ENCODE results near the gene SUDS3. TPM values are rescaled to one million over a fixed set of nuclear protein-coding genes. Genes with fewer than 3 reads are reported as not detected.

SUDS3 gene
- polyA plus RNA-seq (2013, experiment 1 of 2), result 26.4 TPM
- polyA plus RNA-seq (2013, experiment 2 of 2), result 26.5 TPM

DNA sequence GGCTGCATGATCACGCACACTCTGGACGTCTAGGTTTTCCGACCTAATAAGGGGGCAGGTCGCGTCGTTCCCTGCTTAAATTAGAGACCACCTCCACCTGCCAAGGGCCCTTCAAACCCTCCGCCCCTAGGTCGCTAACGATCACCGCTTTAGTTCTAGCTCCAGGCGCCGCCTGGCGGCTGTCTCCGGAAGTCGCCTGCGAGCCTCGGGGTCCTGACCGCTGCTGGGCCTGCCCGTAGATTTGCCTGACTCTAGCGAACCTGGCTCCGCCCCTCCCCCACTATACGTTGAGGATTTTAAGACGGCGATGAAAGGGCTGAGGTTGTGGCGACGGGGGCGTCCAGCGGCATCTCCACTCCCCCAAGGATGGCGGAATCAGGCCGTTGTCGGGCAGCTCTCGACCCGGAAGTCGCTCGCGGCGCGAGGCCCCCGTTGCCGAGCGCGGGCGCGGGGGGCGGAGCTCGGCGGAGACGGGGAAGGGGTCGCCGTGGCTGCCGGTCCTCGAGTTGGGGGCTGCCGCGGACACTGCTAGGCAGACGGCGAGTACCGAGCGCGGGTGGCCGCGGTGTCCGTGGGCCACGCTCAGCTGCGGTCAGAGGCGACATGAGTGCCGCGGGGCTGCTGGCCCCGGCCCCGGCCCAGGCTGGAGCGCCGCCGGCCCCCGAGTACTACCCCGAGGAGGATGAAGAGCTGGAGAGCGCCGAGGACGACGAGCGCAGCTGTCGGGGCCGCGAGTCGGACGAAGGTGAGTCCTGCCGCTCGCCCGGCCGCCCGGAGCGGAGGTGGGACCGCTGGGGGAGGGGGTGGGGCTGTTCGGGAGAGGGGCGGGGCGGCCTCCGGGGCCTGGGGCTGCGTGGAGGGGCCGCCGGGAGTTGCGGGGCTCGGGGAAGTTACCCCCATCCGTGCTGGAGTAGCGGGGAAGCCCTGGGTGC lies at the start of gene SUDS3:
TSS of gene SUDS3 (plus strand) at position 467 of the 932 bp plus-strand sequence. CDS start at position 604, 137 bp downstream.
- Histone ChIP-seq H3K79me1 (ENCODE audit: low read length) (peaks cover 8% of the 10 kb centered on the region), H3K36me3 (ENCODE audit: control insufficient read depth, insufficient read depth, low read length) (no peaks in the 10 kb centered on the region), H3K9ac (ENCODE audit: low read length) (peak within 1 kb of the TSS; percentile 89), H2AK5ac (ENCODE audit: low read length) (no peak within 1 kb of the TSS), H3K18ac (ENCODE audit: low read length) (peak within 1 kb of the TSS; percentile 36), H3K79me2 (ENCODE audit: control insufficient read depth, insufficient read depth, low read length) (peaks cover 14% of the 10 kb centered on the region), H2BK5ac (ENCODE audit: low read length) (no peak within 1 kb of the TSS), H3K56ac (ENCODE audit: low read length) (peak within 1 kb of the TSS; percentile 96), H3K4me2 (ENCODE audit: low read length) (peak within 1 kb of the TSS; percentile 70), H4K5ac (ENCODE audit: low read length) (no peak within 1 kb of the TSS), H2BK15ac (replicated peaks; ENCODE audit: low read depth) (no peak within 1 kb of the TSS), H3K23ac (ENCODE audit: low read length) (no peak within 1 kb of the TSS), H3K4me1 (ENCODE audit: control insufficient read depth, low read depth, low read length) (no peaks in the 10 kb centered on the region), H3K27me3 (ENCODE audit: insufficient read depth, low read length, poor library complexity) (no peaks in the 10 kb centered on the region), H3K4me3 (ENCODE audit: low read length) (peak within 1 kb of the TSS; percentile 79), H3K27ac (ENCODE audit: low read depth, low read length) (peak within 1 kb of the TSS; percentile 9), H3K4ac (ENCODE audit: low read depth, low read length) (no peak within 1 kb of the TSS), H4K8ac (ENCODE audit: low read depth, low read length) (no peak within 1 kb of the TSS), H2BK120ac (ENCODE audit: low read depth, low read length) (no peak within 1 kb of the TSS)
- WGBS (ENCODE audit: extremely low coverage, insufficient coverage, low lambda C conversion rate), result no CpG with 5 or more reads among the region's 102 CpGs
- peak; percentile 86 for DNase-seq

DNA sequence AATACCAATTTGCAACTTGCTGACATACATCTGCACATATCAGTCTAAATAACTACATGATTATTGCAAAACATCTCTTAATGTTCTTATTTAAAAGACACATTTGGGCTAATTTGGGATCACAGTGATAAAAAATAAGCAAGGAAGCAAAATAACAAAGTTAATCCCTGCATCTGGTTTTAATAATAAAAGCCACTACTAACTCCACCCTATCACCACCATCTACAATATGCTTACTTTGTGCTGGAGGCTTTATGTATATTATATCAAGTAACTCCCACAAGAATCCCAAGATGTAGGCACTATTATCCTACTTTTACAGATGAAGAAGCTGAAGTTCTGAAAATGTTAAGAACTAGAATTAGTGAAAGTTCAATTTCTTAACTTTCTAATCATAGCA lies 49.4 kb upstream of the SUDS3 start:
- no peaks in the 10 kb centered on the region for H3K79me2 ChIP-seq (ENCODE audit: control insufficient read depth, insufficient read depth, low read length)
- H2AK5ac ChIP-seq (ENCODE audit: low read length), result no peak overlapping the region
- H2BK120ac ChIP-seq (ENCODE audit: low read depth, low read length), result no peak overlapping the region
- no peak overlapping the region for H4K5ac ChIP-seq (ENCODE audit: low read length)
- no peak overlapping the region for H3K4me2 ChIP-seq (ENCODE audit: low read length)
- no peaks in the 10 kb centered on the region for H3K79me1 ChIP-seq (ENCODE audit: low read length)
- H3K27ac ChIP-seq (ENCODE audit: low read depth, low read length), result no peak overlapping the region
- H3K4me3 ChIP-seq (ENCODE audit: low read length), result no peak overlapping the region
- no peak overlapping the region for H2BK5ac ChIP-seq (ENCODE audit: low read length)
- no peak overlapping the region for H2BK15ac ChIP-seq (replicated peaks; ENCODE audit: low read depth)
- H3K27me3 ChIP-seq (ENCODE audit: insufficient read depth, low read length, poor library complexity), result no peaks in the 10 kb centered on the region
- no peak overlapping the region for H3K18ac ChIP-seq (ENCODE audit: low read length)
- no peaks in the 10 kb centered on the region for H3K4me1 ChIP-seq (ENCODE audit: control insufficient read depth, low read depth, low read length)
- no peak for DNase-seq
- H3K9ac ChIP-seq (ENCODE audit: low read length), result no peak overlapping the region
- no peak overlapping the region for H4K8ac ChIP-seq (ENCODE audit: low read depth, low read length)
- no peak overlapping the region for H3K4ac ChIP-seq (ENCODE audit: low read depth, low read length)
- no peak overlapping the region for H3K23ac ChIP-seq (ENCODE audit: low read length)
- no peaks in the 10 kb centered on the region for H3K36me3 ChIP-seq (ENCODE audit: control insufficient read depth, insufficient read depth, low read length)
- H3K56ac ChIP-seq (ENCODE audit: low read length), result no peak overlapping the region

DNA sequence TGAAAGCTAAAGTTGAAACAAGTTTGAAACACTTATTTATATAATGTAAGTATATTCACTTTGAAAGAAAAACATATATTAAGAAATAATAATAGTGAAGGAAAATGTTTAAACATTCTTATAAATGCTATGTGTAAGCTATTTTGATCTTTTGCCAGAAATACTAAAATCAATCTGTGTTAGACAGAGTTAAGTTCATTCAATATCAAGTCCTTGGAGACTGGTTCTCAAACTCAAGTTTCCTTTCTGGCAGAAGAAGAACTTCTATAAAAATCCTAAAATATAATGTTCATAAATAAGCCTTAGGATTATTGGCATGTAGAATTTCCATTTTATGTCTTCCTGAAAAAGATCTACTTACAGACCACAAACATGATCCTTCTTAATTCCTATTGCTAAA lies 49.0 kb upstream of the SUDS3 start:
- Histone ChIP-seq H2BK120ac (ENCODE audit: low read depth, low read length) (no peak overlapping the region), H2BK15ac (replicated peaks; ENCODE audit: low read depth) (no peak overlapping the region), H2BK5ac (ENCODE audit: low read length) (no peak overlapping the region), H3K56ac (ENCODE audit: low read length) (no peak overlapping the region), H3K4me2 (ENCODE audit: low read length) (no peak overlapping the region), H3K27ac (ENCODE audit: low read depth, low read length) (no peak overlapping the region), H4K8ac (ENCODE audit: low read depth, low read length) (no peak overlapping the region), H3K36me3 (ENCODE audit: control insufficient read depth, insufficient read depth, low read length) (no peaks in the 10 kb centered on the region), H3K4me3 (ENCODE audit: low read length) (no peak overlapping the region), H2AK5ac (ENCODE audit: low read length) (no peak overlapping the region), H3K4ac (ENCODE audit: low read depth, low read length) (no peak overlapping the region), H3K9ac (ENCODE audit: low read length) (no peak overlapping the region), H3K4me1 (ENCODE audit: control insufficient read depth, low read depth, low read length) (no peaks in the 10 kb centered on the region), H3K79me1 (ENCODE audit: low read length) (no peaks in the 10 kb centered on the region), H3K79me2 (ENCODE audit: control insufficient read depth, insufficient read depth, low read length) (no peaks in the 10 kb centered on the region), H3K27me3 (ENCODE audit: insufficient read depth, low read length, poor library complexity) (no peaks in the 10 kb centered on the region), H4K5ac (ENCODE audit: low read length) (no peak overlapping the region), H3K23ac (ENCODE audit: low read length) (no peak overlapping the region), H3K18ac (ENCODE audit: low read length) (no peak overlapping the region)
- no peak for DNase-seq

- Histone ChIP-seq H3K4me3 (ENCODE audit: low read length) (no peak overlapping the region), H3K27me3 (ENCODE audit: insufficient read depth, low read length, poor library complexity) (no peaks in the 10 kb centered on the region), H3K4me2 (ENCODE audit: low read length) (no peak overlapping the region), H3K9ac (ENCODE audit: low read length) (no peak overlapping the region), H3K27ac (ENCODE audit: low read depth, low read length) (no peak overlapping the region), H3K79me2 (ENCODE audit: control insufficient read depth, insufficient read depth, low read length) (no peaks in the 10 kb centered on the region), H4K8ac (ENCODE audit: low read depth, low read length) (no peak overlapping the region), H2BK5ac (ENCODE audit: low read length) (no peak overlapping the region), H3K36me3 (ENCODE audit: control insufficient read depth, insufficient read depth, low read length) (no peaks in the 10 kb centered on the region), H2BK120ac (ENCODE audit: low read depth, low read length) (no peak overlapping the region), H4K5ac (ENCODE audit: low read length) (no peak overlapping the region), H3K79me1 (ENCODE audit: low read length) (no peaks in the 10 kb centered on the region), H3K56ac (ENCODE audit: low read length) (no peak overlapping the region), H2BK15ac (replicated peaks; ENCODE audit: low read depth) (no peak overlapping the region), H2AK5ac (ENCODE audit: low read length) (no peak overlapping the region), H3K23ac (ENCODE audit: low read length) (no peak overlapping the region), H3K4me1 (ENCODE audit: control insufficient read depth, low read depth, low read length) (no peaks in the 10 kb centered on the region), H3K4ac (ENCODE audit: low read depth, low read length) (no peak overlapping the region), H3K18ac (ENCODE audit: low read length) (no peak overlapping the region)
- no peak for DNase-seq
- no CpG with 5 or more reads among the region's 3 CpGs for WGBS (ENCODE audit: extremely low coverage, insufficient coverage, low lambda C conversion rate)
Observed at GRCh38 chr12:118328486-118329330, 47.6 kb upstream of the SUDS3 start.

DNA sequence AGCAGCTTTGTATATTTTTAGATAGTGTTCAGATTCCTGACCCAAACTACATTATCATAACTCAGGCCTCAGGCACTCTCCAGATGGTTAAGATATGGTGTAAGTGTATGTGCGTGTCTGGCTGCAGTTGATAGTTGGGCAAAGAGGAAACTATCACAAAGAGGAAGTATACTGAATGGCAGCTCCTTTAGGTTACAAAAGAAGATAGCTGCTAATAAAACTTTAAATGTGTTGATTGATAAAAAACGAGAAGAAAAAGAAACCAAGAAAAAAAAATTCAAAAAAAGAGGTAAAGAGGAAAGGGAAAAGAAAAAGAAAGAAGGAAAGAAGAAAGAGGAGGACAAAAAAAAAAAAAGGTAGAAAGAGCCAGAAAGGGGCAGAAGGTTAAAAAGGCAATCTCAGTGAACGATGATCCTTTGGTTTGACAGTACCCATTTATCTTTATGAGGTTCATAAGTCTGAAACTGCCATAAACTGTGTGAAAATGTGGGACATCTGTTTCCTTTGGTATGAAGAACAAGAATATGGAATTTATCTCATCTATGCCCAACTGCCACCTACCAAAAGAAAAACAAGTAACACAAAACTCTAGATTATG lies 45.8 kb upstream of the SUDS3 start:
- Histone ChIP-seq H2BK120ac (ENCODE audit: low read depth, low read length) (no peak overlapping the region), H4K8ac (ENCODE audit: low read depth, low read length) (no peak overlapping the region), H3K4me2 (ENCODE audit: low read length) (no peak overlapping the region), H3K36me3 (ENCODE audit: control insufficient read depth, insufficient read depth, low read length) (no peaks in the 10 kb centered on the region), H3K79me1 (ENCODE audit: low read length) (no peaks in the 10 kb centered on the region), H3K27me3 (ENCODE audit: insufficient read depth, low read length, poor library complexity) (no peaks in the 10 kb centered on the region), H3K56ac (ENCODE audit: low read length) (no peak overlapping the region), H3K4ac (ENCODE audit: low read depth, low read length) (no peak overlapping the region), H2BK15ac (replicated peaks; ENCODE audit: low read depth) (no peak overlapping the region), H2AK5ac (ENCODE audit: low read length) (no peak overlapping the region), H3K27ac (ENCODE audit: low read depth, low read length) (no peak overlapping the region), H3K18ac (ENCODE audit: low read length) (no peak overlapping the region), H3K23ac (ENCODE audit: low read length) (no peak overlapping the region), H3K4me3 (ENCODE audit: low read length) (no peak overlapping the region), H3K4me1 (ENCODE audit: control insufficient read depth, low read depth, low read length) (no peaks in the 10 kb centered on the region), H4K5ac (ENCODE audit: low read length) (no peak overlapping the region), H2BK5ac (ENCODE audit: low read length) (no peak overlapping the region), H3K79me2 (ENCODE audit: control insufficient read depth, insufficient read depth, low read length) (no peaks in the 10 kb centered on the region), H3K9ac (ENCODE audit: low read length) (no peak overlapping the region)
- DNase-seq, result no peak
- no CpG with 5 or more reads among the region's 3 CpGs for WGBS (ENCODE audit: extremely low coverage, insufficient coverage, low lambda C conversion rate)
